ENCODE results near the gene SCMH1. TPM values are rescaled to one million over a fixed set of nuclear protein-coding genes. Genes with fewer than 3 reads are reported as not detected.

SCMH1 gene
- total and polyA plus RNA-seq, 2 of the 4 experiments (the other 2 are of a cell fraction): 9.0 to 19.4 TPM

- H3K18ac ChIP-seq (ENCODE audit: low read depth, low read length): no peak overlapping the region
- POLR2A ChIA-PET (ENCODE audit: unreplicated experiment): interaction anchor here (0.9 kb wide), 1 partner anchor 115 kb away, joined by 3 read pairs; no protein-coding TSS in a partner anchor
- H3K27ac ChIP-seq (ENCODE audit: insufficient read depth, low read length): no peak overlapping the region
- H3K9me3 ChIP-seq (ENCODE audit: control insufficient read depth, insufficient read depth, low read length): no peaks in the 10 kb centered on the region
- peaks cover 21% of the 10 kb centered on the region for H3K9me1 ChIP-seq (ENCODE audit: insufficient read depth, low read length)
- H3K27me3 ChIP-seq (ENCODE audit: control insufficient read depth, insufficient read depth, low read length): no peaks in the 10 kb centered on the region
- H3K4me2 ChIP-seq (ENCODE audit: low read depth, low read length): no peak overlapping the region
- H2BK5ac ChIP-seq (ENCODE audit: low read depth, low read length, poor library complexity, severe bottlenecking): no peak overlapping the region
- no peak overlapping the region for H2BK20ac ChIP-seq (ENCODE audit: low read depth, low read length)
- H2BK120ac ChIP-seq (ENCODE audit: low read depth, low read length): no peak overlapping the region
- peaks cover 13% of the 10 kb centered on the region for H3K36me3 ChIP-seq (ENCODE audit: control insufficient read depth, insufficient read depth, low read length)
- intact Hi-C loops (cut with micrococcal nuclease) (loop anchor here (5.0 kb wide), 1 partner anchor 410 kb away; no protein-coding TSS in a partner anchor), in situ Hi-C loops (cut with MboI; ENCODE audit: low sequenced_read_pairs) (no loop called here), dilution Hi-C loops (cut with HindIII; ENCODE audit: low sequenced_read_pairs, unreplicated experiment) (no loop called here)
- ATAC-seq (ENCODE audit: low read depth): no peak
- H3K4me3 ChIP-seq (ENCODE audit: insufficient read depth, low read depth, low read length): no peak overlapping the region
- WGBS, 2 experiments (ENCODE audit: extremely low coverage in 2 of 2, insufficient read length in 1 of 2): 100% methylated on average over 5 of the region's 10 CpGs; no CpG with 5 or more reads in 1 of the 2 experiments
- H4K91ac ChIP-seq (ENCODE audit: insufficient read depth, low read depth, low read length): no peak overlapping the region
- H3K4me1 ChIP-seq (ENCODE audit: control insufficient read depth, insufficient read depth, low read length): peaks cover 5% of the 10 kb centered on the region
- CTCF ChIA-PET: interaction anchor here (1.0 kb wide), 1 partner anchor 18 kb away, joined by 3 read pairs; no protein-coding TSS in a partner anchor
- no peak overlapping the region for H4K5ac ChIP-seq (ENCODE audit: low read depth, low read length)
- BruUV-seq (replicated peaks): no TSS peak
- TF ChIP-seq USF2 (IDR thresholded peaks at IDR 0.05; ENCODE audit: low read depth, low read length) (no peak), NFE2L2 (IDR thresholded peaks at IDR 0.05; ENCODE audit: low read depth, low read length) (no peak), MAZ (IDR thresholded peaks at IDR 0.05; ENCODE audit: borderline replicate concordance, low read depth, low read length) (no peak), BHLHE40 (IDR thresholded peaks at IDR 0.05; ENCODE audit: low read depth, low read length) (no peak), RFX5 (IDR thresholded peaks at IDR 0.05; ENCODE audit: low read depth, low read length) (no peak), CHD1 (IDR thresholded peaks at IDR 0.05; ENCODE audit: low read depth, low read length) (no peak), CTCF (conservative IDR thresholded peaks at IDR 0.05; ENCODE audit: low read depth, low read length) (no peak), RAD21 (IDR thresholded peaks at IDR 0.05; ENCODE audit: low read length) (no peak), ELK1 (IDR thresholded peaks at IDR 0.05; ENCODE audit: borderline replicate concordance, low read depth, low read length) (no peak), POLR2A (IDR thresholded peaks at IDR 0.05; ENCODE audit: low read depth, low read length) (no peak)
- no peaks in the 10 kb centered on the region for H3K79me1 ChIP-seq (ENCODE audit: low read depth in 1 of 2, low read length in 2 of 2)
- H4K20me1 ChIP-seq (ENCODE audit: insufficient read depth, low read length): peaks cover 9% of the 10 kb centered on the region; the same call in 1 of the 2 replicates
- no peak overlapping the region for H4K8ac ChIP-seq (ENCODE audit: low read depth in 2 of 2, low read length in 2 of 2)
- peak overlapping the region; percentile 19 for H2AK9ac ChIP-seq (replicated peaks; ENCODE audit: low read depth, low read length, poor library complexity)
- H3K4ac ChIP-seq (ENCODE audit: low read depth, low read length): no peak overlapping the region
- H2AK5ac ChIP-seq (ENCODE audit: low read depth, low read length): no peak overlapping the region
- H3K56ac ChIP-seq (ENCODE audit: extremely low read depth, insufficient read depth, low read length): no peak overlapping the region
- H2AFZ ChIP-seq (replicated peaks; ENCODE audit: low read length, poor library complexity): peak overlapping the region; percentile 33
- no peak overlapping the region for H3K14ac ChIP-seq (replicated peaks; ENCODE audit: low read depth, low read length)
- H2BK15ac ChIP-seq (ENCODE audit: low read depth, low read length): no peak overlapping the region
- H3K9ac ChIP-seq (ENCODE audit: low read depth, low read length): no peak overlapping the region
- no peak for DNase-seq
- no peak overlapping the region for H3K23ac ChIP-seq (ENCODE audit: low read depth, low read length)
Measured at GRCh38 chr1:41022424-41022823, 219.7 kb downstream of the SCMH1 start.

Data from IMR-90 (cell line).